Measurements from ENCODE around the gene ARID3A.
A peak's percentile ranks its signal among the peaks of the same experiment; 100 is the strongest.
"Not testable (repeated sequence)": the region's sequence is repeated elsewhere in the genome, so short reads cannot be mapped to it uniquely, and the experiment has no call there.

The ARID3A gene

DNA sequence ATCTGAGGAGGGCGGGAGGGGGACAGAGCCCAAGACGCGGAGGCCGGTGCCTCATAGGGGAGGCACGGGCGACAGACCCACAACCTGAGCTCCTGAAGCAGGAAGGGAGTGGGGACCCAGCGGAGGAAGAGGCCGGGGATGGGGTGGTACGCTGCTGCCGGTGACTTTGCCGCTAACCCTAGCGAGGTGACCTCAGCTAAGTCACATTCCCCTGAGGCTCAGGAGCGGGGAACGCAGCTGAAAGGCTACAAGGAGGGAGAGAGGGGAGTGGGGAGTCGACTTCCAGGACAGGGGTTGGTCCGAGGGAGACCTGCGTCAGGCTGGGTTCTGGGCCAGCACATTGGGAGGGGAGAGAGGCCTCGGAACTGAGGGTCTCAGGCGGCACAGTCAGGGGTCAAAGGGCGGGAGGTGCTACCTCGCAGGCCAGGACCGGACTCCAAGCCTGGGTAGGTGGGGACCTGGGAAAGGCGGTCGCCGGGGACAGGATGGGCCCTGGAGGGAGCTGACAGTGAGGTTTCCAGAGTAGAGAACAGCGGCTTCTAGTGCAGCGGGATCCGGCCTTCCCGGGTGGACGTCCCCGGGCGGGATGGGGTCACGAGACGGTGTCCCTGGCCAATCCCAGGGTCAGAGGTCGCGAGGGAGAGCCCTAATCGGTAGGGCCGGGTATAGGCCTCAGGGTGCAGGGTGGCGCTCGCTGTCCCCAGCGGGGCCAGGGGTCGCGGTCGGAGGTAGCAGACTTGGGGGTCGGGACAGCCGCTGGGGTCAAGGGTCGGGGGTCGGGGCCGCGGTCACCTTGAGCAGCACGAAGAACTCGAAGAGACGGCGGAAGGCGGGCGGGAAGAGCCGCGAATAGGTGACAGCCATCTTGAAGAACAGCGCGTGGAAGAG is 94.4 kb downstream of the ARID3A start:
- no peak for DNase-seq

GRCh38 chr19:1020868-1021425 is 95.1 kb downstream of the ARID3A start, which contains the start of gene TMEM259:
TMEM259 (minus strand) TSS chr19:1021123; CDS start chr19:1020996, 127 bp downstream.
- DNase-seq, result peak; percentile 99

DNA sequence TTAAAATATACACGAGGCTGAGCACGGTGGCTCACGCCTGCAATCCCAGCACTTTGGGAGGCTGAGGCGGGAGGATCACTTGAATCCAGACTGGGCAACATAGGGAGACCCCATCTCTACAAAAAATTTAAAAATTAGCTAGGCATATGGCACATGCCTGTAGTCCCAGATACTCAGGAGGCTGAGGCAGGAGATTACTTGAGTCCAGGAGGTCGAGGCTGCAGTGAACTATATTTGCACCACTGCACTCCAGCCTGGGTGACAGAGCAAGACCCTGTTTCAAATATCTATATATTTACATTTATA is 98.0 kb downstream of the ARID3A start:
- DNase-seq, result not testable (repeated sequence)

DNA sequence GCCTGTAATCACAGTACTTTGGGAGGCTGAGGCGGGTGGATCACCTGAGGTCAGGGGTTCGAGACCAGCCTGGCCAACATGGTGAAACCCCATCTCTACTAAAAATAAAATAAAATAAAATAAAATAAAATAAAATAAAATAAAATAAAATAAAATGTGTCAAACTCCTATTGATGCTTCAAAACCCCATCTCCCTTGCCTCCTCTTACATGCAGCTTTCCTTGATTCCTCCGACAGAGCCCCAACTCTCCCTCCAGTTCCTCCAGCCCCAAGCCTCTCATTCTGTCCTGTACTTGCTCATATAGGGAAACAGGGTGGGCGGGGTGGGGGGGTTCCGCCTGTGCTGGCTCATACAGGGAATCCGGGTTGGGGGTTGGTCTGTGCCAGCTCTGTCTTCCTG is 99.2 kb downstream of the ARID3A start:
- DNase-seq, result not testable (repeated sequence)
